Measurements from ENCODE around the gene INPP5J. TPM values are rescaled to one million over a fixed set of nuclear protein-coding genes. Genes with fewer than 3 reads are reported as not detected.
A peak's percentile ranks its signal among the peaks of the same experiment; 100 is the strongest.

The INPP5J gene
- total and polyA plus RNA-seq, 2 of the 13 experiments (the other 11 are each of a cell fraction or from before 2014, with no cell fraction given), result 0.24 to 1.1 TPM

DNA sequence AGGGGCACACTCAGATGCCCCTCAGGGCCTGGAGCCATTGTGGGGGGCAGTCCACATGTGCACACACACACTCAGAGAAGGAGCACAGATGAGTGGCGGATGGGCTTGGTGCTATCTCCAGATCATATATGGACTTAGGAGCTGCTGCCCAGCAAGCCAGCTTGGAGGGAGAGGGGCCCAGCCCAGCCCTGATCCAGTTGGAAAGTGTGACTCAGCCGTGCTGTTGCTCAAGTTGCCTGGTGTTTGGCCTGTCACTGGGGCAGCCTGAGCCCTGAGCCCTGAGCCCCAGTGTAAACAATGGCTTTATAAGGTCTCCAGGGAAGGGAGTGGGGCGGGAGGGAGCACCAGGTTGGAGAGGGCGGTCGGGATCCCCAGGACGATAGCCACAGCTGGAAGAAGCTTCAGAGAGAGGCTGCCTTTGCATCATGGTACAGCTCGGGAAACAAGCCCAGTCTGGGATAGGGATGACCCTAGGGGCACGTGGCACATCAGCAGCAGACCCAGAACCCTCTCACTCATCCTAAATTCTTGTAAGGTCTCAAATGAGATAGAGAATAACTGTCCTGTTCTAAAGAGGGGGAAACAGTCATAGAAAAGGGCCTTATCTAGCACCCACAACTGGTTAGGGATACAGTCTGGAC, 20.2 kb upstream of the INPP5J start (continued):
- TF ChIP-seq, protein P1, sequence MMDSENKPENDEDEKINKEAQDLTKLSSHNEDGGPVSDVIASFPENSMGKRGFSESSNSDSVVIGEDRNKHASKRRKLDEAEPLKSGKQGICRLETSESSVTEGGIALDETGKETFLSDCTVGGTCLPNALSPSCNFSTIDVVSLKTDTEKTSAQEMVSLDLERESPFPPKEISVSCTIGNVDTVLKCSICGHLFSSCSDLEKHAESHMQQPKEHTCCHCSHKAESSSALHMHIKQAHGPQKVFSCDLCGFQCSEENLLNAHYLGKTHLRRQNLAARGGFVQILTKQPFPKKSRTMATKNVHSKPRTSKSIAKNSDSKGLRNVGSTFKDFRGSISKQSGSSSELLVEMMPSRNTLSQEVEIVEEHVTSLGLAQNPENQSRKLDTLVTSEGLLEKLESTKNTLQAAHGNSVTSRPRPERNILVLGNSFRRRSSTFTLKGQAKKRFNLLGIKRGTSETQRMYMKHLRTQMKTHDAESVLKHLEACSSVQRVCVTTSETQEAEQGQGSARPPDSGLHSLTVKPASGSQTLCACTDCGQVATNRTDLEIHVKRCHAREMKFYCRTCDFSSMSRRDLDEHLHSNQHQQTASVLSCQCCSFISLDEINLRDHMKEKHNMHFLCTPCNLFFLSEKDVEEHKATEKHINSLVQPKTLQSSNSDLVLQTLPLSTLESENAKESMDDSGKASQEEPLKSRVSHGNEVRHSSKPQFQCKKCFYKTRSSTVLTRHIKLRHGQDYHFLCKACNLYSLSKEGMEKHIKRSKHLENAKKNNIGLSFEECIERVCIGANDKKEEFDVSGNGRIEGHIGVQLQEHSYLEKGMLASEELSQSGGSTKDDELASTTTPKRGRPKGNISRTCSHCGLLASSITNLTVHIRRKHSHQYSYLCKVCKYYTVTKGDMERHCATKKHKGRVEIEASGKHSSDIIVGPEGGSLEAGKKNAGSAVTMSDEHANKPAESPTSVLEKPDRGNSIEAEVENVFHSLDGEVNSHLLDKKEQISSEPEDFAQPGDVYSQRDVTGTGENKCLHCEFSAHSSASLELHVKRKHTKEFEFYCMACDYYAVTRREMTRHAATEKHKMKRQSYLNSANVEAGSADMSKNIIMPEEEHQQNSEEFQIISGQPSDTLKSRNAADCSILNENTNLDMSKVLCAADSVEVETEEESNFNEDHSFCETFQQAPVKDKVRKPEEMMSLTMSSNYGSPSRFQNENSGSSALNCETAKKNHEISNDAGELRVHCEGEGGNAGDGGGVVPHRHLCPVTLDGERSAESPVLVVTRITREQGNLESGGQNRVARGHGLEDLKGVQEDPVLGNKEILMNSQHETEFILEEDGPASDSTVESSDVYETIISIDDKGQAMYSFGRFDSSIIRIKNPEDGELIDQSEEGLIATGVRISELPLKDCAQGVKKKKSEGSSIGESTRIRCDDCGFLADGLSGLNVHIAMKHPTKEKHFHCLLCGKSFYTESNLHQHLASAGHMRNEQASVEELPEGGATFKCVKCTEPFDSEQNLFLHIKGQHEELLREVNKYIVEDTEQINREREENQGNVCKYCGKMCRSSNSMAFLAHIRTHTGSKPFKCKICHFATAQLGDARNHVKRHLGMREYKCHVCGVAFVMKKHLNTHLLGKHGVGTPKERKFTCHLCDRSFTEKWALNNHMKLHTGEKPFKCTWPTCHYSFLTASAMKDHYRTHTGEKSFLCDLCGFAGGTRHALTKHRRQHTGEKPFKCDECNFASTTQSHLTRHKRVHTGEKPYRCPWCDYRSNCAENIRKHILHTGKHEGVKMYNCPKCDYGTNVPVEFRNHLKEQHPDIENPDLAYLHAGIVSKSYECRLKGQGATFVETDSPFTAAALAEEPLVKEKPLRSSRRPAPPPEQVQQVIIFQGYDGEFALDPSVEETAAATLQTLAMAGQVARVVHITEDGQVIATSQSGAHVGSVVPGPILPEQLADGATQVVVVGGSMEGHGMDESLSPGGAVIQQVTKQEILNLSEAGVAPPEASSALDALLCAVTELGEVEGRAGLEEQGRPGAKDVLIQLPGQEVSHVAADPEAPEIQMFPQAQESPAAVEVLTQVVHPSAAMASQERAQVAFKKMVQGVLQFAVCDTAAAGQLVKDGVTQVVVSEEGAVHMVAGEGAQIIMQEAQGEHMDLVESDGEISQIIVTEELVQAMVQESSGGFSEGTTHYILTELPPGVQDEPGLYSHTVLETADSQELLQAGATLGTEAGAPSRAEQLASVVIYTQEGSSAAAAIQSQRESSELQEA (CRISPR knock-in tag; IDR thresholded peaks at IDR 0.05; ENCODE audit: not compliant biosample characterization), result no peak
- TF ChIP-seq SNAPC2 (CRISPR knock-in tag; IDR thresholded peaks at IDR 0.05) (no peak), ZNF10 (CRISPR knock-in tag; IDR thresholded peaks at IDR 0.05; ENCODE audit: borderline replicate concordance, low read depth) (no peak), GATAD1 (CRISPR knock-in tag; IDR thresholded peaks at IDR 0.05) (no peak), NFYC (CRISPR knock-in tag; IDR thresholded peaks at IDR 0.05) (no peak), GATAD2A (CRISPR knock-in tag; IDR thresholded peaks at IDR 0.05) (peak; percentile 77), MTA1 (CRISPR knock-in tag; IDR thresholded peaks at IDR 0.05; ENCODE audit: borderline replicate concordance) (peak; percentile 49; the same call in 1 of the 2 replicates), SRY (CRISPR knock-in tag; IDR thresholded peaks at IDR 0.05) (no peak), ATAD3A (CRISPR knock-in tag; IDR thresholded peaks at IDR 0.05) (no peak)
- TF ChIP-seq, protein P2, sequence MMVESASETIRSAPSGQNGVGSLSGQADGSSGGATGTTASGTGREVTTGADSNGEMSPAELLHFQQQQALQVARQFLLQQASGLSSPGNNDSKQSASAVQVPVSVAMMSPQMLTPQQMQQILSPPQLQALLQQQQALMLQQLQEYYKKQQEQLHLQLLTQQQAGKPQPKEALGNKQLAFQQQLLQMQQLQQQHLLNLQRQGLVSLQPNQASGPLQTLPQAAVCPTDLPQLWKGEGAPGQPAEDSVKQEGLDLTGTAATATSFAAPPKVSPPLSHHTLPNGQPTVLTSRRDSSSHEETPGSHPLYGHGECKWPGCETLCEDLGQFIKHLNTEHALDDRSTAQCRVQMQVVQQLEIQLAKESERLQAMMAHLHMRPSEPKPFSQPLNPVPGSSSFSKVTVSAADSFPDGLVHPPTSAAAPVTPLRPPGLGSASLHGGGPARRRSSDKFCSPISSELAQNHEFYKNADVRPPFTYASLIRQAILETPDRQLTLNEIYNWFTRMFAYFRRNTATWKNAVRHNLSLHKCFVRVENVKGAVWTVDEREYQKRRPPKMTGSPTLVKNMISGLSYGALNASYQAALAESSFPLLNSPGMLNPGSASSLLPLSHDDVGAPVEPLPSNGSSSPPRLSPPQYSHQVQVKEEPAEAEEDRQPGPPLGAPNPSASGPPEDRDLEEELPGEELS (CRISPR knock-in tag; IDR thresholded peaks at IDR 0.05), result 0 out of 2 replicates have a peak, but pooled peaks have one; percentile 13
- TF ChIP-seq, protein P3, sequence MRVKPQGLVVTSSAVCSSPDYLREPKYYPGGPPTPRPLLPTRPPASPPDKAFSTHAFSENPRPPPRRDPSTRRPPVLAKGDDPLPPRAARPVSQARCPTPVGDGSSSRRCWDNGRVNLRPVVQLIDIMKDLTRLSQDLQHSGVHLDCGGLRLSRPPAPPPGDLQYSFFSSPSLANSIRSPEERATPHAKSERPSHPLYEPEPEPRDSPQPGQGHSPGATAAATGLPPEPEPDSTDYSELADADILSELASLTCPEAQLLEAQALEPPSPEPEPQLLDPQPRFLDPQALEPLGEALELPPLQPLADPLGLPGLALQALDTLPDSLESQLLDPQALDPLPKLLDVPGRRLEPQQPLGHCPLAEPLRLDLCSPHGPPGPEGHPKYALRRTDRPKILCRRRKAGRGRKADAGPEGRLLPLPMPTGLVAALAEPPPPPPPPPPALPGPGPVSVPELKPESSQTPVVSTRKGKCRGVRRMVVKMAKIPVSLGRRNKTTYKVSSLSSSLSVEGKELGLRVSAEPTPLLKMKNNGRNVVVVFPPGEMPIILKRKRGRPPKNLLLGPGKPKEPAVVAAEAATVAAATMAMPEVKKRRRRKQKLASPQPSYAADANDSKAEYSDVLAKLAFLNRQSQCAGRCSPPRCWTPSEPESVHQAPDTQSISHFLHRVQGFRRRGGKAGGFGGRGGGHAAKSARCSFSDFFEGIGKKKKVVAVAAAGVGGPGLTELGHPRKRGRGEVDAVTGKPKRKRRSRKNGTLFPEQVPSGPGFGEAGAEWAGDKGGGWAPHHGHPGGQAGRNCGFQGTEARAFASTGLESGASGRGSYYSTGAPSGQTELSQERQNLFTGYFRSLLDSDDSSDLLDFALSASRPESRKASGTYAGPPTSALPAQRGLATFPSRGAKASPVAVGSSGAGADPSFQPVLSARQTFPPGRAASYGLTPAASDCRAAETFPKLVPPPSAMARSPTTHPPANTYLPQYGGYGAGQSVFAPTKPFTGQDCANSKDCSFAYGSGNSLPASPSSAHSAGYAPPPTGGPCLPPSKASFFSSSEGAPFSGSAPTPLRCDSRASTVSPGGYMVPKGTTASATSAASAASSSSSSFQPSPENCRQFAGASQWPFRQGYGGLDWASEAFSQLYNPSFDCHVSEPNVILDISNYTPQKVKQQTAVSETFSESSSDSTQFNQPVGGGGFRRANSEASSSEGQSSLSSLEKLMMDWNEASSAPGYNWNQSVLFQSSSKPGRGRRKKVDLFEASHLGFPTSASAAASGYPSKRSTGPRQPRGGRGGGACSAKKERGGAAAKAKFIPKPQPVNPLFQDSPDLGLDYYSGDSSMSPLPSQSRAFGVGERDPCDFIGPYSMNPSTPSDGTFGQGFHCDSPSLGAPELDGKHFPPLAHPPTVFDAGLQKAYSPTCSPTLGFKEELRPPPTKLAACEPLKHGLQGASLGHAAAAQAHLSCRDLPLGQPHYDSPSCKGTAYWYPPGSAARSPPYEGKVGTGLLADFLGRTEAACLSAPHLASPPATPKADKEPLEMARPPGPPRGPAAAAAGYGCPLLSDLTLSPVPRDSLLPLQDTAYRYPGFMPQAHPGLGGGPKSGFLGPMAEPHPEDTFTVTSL (CRISPR knock-in tag; IDR thresholded peaks at IDR 0.05; ENCODE audit: borderline replicate concordance), result peak; percentile 57; the same call in 1 of the 2 replicates
- TF ChIP-seq, protein P4, sequence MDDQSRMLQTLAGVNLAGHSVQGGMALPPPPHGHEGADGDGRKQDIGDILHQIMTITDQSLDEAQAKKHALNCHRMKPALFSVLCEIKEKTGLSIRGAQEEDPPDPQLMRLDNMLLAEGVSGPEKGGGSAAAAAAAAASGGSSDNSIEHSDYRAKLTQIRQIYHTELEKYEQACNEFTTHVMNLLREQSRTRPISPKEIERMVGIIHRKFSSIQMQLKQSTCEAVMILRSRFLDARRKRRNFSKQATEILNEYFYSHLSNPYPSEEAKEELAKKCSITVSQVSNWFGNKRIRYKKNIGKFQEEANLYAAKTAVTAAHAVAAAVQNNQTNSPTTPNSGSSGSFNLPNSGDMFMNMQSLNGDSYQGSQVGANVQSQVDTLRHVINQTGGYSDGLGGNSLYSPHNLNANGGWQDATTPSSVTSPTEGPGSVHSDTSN (CRISPR knock-in tag; IDR thresholded peaks at IDR 0.05; ENCODE audit: borderline replicate concordance), result no peak
